GM19324 (cell line): ENCODE data around the gene RAB31.
"Not testable (repeated sequence)": the region's sequence is repeated elsewhere in the genome, so short reads cannot be mapped to it uniquely, and the experiment has no call there.

Experiments used
- ATAC-seq: cut with Tn5 transposase; IDR thresholded peaks from one replicate; pipeline ENCODE4 v1.9.1; 2021; ENCODE audit warnings: mild to moderate bottlenecking, moderate library complexity; ENCODE audit not compliant: unreplicated experiment, low FRiP score

Gene RAB31

GRCh38 chr18:9900699-9901098, 192.6 kb downstream of the RAB31 start:
- ATAC-seq = no peak

- ATAC-seq = no peak
Measured at GRCh38 chr18:9901377-9901776, 193.3 kb downstream of the RAB31 start.

DNA sequence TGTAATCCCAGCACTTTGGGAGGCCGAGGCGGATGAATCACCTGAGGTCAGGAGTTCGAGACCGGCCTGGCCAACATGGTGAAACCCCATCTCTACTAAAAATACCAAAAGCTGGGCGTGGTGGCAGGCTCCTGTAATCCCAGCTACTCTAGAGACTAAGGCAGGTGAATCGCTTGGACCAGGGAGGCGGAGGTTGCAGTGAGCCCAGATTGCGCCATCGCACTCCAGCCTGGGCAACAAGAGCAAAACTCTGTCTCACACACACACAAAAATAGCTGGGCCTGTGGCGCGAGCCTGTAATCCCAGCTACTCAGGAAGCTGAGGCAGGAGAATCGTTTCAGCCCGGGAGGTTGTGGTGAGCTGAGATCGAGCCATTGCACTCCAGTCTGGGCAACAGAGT, 194.2 kb downstream of the RAB31 start:
- ATAC-seq = not testable (repeated sequence)

GRCh38 chr18:9902832-9903231, 194.7 kb downstream of the RAB31 start:
- ATAC-seq = no peak

GRCh38 chr18:9905401-9905922, 197.4 kb downstream of the RAB31 start:
- no peak for ATAC-seq

DNA sequence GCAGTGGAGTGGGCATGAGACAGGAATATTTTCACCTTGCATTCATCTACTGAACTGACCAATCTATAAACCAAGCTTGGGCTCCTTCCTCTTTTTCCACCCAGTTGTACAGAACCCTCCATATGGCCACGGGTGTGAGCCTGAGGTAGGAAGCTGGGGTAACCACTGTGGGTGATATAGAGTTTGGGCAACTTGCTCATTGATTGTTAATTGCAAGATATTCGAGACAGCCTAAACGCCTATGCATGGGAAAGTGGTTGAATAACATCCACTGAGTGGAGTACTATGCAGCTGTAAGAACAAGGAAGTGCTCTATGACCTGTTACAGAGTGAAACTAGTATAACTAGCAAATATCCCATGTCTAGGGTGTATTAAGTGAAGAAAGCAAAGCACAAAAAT, 198.4 kb downstream of the RAB31 start:
- ATAC-seq = no peak

- no peak for ATAC-seq
Measured at GRCh38 chr18:9907867-9908266, 199.8 kb downstream of the RAB31 start.

DNA sequence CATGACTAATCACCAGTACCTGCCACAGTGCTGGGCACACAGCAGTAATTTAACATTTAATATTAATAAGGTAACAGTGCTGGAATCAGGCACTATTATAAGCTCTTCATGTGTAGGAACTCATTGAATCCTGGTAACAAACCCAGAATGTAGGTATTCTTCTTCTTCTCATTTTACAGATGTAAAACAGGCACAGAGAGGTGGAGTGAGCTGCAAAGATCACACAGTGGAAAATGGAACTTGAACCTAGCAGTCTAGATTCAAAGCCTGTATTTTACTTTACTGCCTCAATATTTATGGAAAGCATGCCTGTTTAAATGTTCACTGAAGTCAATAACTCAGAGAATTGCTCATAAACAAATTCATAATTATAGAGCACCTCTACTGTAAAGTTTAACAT, 202.0 kb downstream of the RAB31 start:
- no peak for ATAC-seq

DNA sequence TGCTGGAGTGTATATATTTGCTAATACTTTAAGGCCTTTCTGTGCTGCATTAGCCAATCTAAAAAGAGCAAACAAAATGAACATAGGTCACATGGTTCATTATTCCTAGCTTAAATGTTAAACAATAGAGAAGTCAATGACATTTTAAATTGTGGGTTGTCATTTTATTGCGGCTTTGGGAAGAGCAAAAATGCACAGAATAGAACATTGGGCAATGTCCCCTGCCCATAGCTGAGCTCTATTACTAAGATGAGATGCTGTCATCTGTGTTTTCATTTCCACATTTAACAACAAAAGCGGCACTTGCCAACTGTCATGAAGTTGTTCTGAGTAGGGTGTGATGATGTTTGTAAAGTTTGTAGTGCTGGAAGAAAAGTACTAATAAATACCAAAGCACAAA, 202.6 kb downstream of the RAB31 start:
- ATAC-seq = no peak

DNA sequence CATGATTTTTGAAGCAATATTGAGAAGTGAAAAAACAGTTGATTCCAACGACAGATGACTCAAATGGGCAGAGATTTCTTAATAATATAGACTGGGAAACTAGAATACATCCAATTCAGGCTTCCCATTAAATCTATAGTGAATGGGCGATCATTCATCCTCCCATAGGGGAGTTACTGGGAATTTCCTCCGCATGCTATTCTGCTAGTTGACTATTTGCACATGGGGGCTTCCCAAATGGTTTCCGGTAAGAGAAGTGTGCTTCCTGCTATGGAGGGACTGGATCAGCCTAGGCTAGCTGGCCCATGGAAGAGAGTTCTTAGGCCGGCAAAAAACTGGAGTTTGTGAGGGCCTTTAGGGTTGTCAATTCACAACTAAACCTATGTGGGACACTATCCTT, 203.1 kb downstream of the RAB31 start:
- no peak for ATAC-seq
